Measurements from ENCODE around the gene RELN. TPM values are rescaled to one million over a fixed set of nuclear protein-coding genes. Genes with fewer than 3 reads are reported as not detected.

Gene RELN
- total RNA-seq, 1 experiment from 2014 or later, result 0.10 TPM

- no peak overlapping the region for H3K4me3 ChIP-seq (ENCODE audit: low read depth in 2 of 2, low read length in 2 of 2)
- H3K4me1 ChIP-seq (ENCODE audit: control insufficient read depth, insufficient read depth, low read length), result no peaks in the 10 kb centered on the region
- CTCF ChIA-PET, result no interaction called here
- no peaks in the 10 kb centered on the region for H3K9me3 ChIP-seq (ENCODE audit: control insufficient read depth, insufficient read depth, low read depth, low read length)
- no peak for DNase-seq (ENCODE audit: low read depth, low spot score)
- in situ Hi-C loops (cut with HindIII; ENCODE audit: low pct_unique_long_range_greater_than_20kb, low sequenced_read_pairs), result no loop called here
- ATAC-seq, result no peak
- H3K27ac ChIP-seq (ENCODE audit: low read length), result no peak overlapping the region
- peaks cover 8% of the 10 kb centered on the region for H3K27me3 ChIP-seq (ENCODE audit: control insufficient read depth, insufficient read depth, low read length)
- intact Hi-C loops (cut with micrococcal nuclease; ENCODE audit: unreplicated experiment), result no loop called here
- TF ChIP-seq REST (IDR thresholded peaks at IDR 0.05; ENCODE audit: insufficient read depth in 1 of 2, low read depth in 2 of 2, low read length in 1 of 2) (no peak), POLR2AphosphoS5 (IDR thresholded peaks at IDR 0.05; ENCODE audit: low read depth, low read length) (no peak), TCF7L2 (IDR thresholded peaks at IDR 0.05; ENCODE audit: low read depth, low read length) (no peak), SIN3A (IDR thresholded peaks at IDR 0.05; ENCODE audit: borderline replicate concordance, insufficient read depth, low read depth, low read length) (no peak), CTCF (IDR thresholded peaks at IDR 0.05) (no peak)
- H3K36me3 ChIP-seq (ENCODE audit: control insufficient read depth, insufficient read depth, low read length), result no peaks in the 10 kb centered on the region
- POLR2A ChIA-PET, result no interaction called here
- no TSS peak for BruUV-seq (replicated peaks)
Observed at GRCh38 chr7:103501206-103501605, 488.3 kb downstream of the RELN start.

- H3K27ac ChIP-seq (ENCODE audit: low read length), result no peak overlapping the region
- peaks cover 10% of the 10 kb centered on the region for H3K27me3 ChIP-seq (ENCODE audit: control insufficient read depth, insufficient read depth, low read length)
- H3K36me3 ChIP-seq (ENCODE audit: control insufficient read depth, insufficient read depth, low read length), result no peaks in the 10 kb centered on the region
- no peaks in the 10 kb centered on the region for H3K4me1 ChIP-seq (ENCODE audit: control insufficient read depth, insufficient read depth, low read length)
- POLR2A ChIA-PET, result no interaction called here
- ATAC-seq (no peak), DNase-seq (ENCODE audit: low read depth, low spot score) (no peak)
- in situ Hi-C loops (cut with HindIII; ENCODE audit: low pct_unique_long_range_greater_than_20kb, low sequenced_read_pairs) (no loop called here), intact Hi-C loops (cut with micrococcal nuclease; ENCODE audit: unreplicated experiment) (no loop called here)
- TF ChIP-seq SIN3A (IDR thresholded peaks at IDR 0.05; ENCODE audit: borderline replicate concordance, insufficient read depth, low read depth, low read length) (no peak), REST (IDR thresholded peaks at IDR 0.05; ENCODE audit: insufficient read depth in 1 of 2, low read depth in 2 of 2, low read length in 1 of 2) (no peak), CTCF (IDR thresholded peaks at IDR 0.05) (no peak), TCF7L2 (IDR thresholded peaks at IDR 0.05; ENCODE audit: low read depth, low read length) (no peak), POLR2AphosphoS5 (IDR thresholded peaks at IDR 0.05; ENCODE audit: low read depth, low read length) (no peak)
- no TSS peak for BruUV-seq (replicated peaks)
- CTCF ChIA-PET, result no interaction called here
- H3K4me3 ChIP-seq (ENCODE audit: low read depth in 2 of 2, low read length in 2 of 2), result no peak overlapping the region
- no peaks in the 10 kb centered on the region for H3K9me3 ChIP-seq (ENCODE audit: control insufficient read depth, insufficient read depth, low read depth, low read length)
Observed at GRCh38 chr7:103499976-103500375, 489.5 kb downstream of the RELN start.

All from Panc1 (cell line).